SKM-1 treated with dmso at 0.1 percent for 144 hours (cell line): ENCODE data around the gene CHSY3.

ENCODE experiments used
- DNase-seq: peaks from one replicate; lab custom pipeline; 2025; ENCODE audit not compliant: unreplicated experiment; lab: John Stamatoyannopoulos, UW

The CHSY3 gene

DNA sequence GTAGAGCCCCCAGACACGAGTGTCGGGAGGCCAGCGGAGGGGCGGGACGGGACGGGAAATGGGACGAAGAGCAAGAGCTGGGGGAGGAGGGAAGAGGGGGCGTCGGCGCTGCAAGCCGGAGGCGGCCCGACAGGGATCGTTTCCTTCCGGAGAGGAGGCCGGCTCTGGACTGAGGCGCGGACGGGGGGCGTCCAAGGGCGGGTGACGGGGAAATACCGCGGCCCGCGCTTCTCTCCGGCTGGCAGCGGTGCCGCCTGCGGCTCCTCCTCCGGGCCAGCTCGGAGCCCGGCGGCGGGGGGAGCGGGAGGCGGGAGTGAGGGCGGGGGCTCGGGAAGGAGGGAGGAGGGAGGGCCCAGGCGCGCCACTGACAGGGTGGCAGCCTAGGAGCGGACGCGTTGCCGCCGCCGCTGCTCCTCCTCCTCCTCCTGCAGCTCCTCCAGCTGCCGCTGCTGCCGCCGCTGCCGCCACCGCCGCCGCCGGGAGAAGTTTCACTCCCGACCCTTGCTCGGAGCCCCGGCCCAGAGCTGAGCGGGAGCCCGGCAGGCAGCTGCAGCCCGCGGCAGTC, at the start of gene CHSY3:
CHSY3 (plus strand) TSS at position 364 of the 565 bp plus-strand sequence.
- DNase-seq: peak; percentile 74

DNA sequence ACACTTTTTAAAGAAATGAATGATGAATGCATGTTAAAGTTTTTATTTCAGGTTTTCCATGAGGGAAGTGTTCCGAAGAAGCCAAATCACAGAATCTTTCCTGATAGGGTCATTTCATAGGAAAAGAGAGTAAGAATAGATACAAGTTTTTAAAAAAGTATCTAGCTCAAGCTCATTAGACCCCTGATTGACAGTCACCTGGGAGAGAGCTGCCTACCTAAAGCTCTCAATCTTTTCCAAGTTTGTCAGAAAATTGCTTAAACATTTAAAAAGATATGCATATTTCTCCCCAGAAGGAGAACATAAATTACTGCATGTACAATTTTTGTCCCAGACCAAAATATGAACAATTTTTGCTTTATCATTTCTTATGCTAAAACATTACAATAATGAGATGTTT, 47.9 kb upstream of the CHSY3 start:
- no peak for DNase-seq

DNA sequence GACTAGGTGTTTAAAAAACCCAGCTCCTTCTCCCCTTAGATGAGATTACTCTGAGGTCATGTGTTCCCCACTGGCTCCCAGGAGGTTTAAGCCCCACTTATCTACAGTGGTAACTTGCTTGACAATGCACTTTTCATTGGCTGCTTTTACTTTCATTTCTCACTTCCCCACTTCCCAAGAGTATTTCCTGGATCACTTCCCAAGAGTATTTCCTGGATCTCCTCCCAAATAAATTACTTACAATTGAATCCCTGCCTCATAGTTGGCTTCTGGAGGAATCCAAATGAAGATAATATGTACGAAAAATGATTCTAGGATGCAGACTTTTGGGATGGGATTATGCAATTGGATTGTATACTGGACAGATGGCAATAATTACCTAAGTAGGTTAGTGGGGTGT, 47.1 kb upstream of the CHSY3 start:
- DNase-seq: no peak

DNA sequence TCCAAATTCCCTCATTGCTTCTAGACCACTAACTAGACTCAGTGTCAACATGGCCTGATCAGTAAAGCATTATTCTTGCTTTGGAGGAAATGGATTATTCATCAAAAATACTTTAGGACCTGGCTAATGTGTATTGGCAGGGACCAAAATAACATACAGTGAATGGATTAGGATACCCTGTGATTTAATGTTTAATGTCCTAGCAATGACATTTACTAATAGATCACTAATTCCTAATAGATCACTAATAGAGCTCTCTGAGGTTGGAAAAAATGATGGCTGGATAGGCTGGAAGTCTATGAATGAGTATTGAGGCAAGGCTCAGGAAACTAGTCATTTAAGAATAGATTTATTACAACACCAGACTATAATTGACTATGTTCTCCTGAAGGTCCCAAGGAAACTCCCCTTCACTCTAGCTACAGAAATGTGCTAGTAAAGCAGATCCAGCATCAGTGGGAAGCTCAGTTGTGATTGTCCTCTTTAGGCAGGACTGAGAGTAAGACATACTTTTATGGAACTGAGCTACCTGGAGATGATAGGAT, 46.1 kb upstream of the CHSY3 start:
- DNase-seq: no peak

DNA sequence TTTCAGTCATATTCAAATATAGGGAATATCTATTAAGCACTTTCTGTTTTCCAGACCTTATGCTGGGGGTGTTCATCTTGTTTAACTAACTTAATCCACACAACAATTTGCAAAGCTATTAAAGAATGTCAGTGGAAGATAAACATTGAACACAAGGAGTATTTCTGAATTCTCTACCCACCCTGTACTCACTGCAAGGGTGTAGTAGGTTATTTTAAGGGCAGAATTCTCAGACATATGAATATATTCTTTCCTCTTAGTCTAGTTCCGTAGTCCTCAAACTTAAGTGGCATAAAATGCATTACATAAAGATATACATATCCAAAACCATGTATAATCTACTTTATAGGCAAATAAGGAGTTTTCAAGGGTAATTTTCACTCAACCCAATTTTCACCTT, 19.9 kb upstream of the CHSY3 start:
- DNase-seq: no peak

DNA sequence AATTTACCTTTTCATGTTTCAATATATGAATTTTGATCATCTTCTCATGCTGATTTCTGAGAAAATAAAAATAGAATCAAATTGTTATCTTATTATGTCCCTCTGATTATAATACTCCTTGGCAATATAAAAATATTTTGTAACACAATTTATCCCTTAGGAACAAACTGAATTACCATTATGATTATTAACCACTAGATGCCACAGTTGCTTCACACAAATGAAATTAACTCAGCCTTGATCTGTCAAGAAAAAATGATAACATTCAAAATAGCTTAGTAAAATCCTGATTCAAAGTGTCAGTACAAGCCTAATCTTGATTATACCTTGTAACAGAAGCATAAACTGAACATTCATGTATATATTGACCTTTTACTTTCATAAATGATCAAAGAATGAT, 4.8 kb upstream of the CHSY3 start:
- no peak for DNase-seq

DNA sequence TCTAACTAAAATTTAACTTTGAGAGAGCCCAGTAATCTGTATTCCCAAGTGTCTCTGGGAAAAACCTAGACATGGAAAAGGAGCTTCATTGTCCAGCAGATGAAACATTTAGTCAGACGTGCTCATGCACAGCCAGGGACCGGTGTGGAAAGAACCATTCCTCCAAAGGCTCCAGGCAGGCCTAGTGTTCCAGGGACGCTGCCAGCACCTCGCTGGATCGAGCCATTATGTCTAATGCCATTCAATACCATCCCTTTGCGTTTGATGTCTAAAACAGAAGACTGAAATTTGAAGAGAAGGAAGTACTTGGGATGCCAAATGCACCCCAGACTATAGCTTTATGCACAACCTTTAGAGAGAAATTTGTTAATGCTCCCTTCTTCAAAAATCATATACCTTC, 1.4 kb upstream of the CHSY3 start:
- DNase-seq: no peak

DNA sequence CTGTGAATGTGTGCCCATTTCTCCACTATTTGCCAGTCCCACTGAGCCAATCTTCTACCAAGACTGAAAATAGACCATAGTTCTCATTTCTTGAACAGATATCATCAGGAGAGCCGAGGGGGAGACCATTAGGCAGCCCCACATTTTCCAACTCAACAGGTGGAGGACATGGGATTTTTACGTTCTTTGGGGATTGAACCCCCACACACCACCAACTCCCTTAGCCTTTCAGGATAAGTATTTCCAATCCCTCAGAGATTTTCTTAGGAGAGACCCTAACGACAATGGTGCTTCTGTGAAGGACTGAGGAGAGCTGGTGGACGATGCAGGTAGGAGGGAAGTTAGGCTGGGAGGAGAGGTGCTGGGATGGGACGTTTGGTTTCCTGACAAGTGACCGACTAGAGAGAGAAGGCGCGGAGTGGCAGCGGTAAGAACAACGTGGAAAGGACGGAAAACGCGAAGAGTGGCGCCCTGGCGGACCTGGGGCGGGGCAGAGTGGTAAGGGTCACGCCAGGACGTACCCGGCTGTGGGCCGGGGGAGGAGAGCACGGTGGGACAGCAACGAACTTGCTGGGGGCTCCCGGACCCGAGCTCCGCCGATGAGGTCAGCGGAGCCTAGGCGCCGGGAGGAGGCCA, 681 bp upstream of the CHSY3 start:
- no peak for DNase-seq

DNA sequence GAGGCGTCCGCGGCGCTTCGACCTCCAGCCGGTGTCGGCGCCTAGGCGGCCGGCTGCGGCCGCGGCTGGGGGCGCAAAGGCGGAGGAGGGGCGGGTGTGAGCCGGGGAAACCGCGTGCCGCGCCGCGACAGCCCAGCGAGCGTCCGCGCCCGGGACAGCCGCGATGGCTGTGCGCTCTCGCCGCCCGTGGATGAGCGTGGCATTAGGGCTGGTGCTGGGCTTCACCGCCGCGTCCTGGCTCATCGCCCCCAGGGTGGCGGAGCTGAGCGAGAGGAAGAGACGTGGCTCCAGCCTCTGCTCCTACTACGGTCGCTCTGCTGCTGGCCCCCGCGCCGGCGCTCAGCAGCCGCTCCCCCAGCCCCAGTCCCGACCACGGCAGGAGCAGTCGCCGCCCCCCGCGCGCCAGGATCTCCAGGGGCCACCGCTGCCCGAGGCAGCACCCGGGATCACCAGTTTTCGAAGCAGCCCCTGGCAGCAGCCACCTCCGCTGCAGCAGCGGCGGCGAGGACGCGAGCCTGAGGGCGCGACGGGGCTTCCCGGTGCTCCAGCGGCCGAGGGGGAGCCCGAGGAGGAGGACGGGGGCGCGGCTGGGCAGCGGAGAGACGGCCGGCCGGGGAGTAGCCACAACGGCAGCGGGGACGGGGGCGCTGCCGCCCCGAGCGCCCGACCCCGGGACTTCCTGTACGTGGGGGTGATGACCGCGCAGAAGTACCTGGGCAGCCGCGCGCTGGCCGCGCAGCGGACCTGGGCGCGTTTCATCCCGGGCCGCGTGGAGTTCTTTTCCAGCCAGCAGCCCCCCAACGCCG, 605 bp downstream of the CHSY3 start:
- no peak for DNase-seq

DNA sequence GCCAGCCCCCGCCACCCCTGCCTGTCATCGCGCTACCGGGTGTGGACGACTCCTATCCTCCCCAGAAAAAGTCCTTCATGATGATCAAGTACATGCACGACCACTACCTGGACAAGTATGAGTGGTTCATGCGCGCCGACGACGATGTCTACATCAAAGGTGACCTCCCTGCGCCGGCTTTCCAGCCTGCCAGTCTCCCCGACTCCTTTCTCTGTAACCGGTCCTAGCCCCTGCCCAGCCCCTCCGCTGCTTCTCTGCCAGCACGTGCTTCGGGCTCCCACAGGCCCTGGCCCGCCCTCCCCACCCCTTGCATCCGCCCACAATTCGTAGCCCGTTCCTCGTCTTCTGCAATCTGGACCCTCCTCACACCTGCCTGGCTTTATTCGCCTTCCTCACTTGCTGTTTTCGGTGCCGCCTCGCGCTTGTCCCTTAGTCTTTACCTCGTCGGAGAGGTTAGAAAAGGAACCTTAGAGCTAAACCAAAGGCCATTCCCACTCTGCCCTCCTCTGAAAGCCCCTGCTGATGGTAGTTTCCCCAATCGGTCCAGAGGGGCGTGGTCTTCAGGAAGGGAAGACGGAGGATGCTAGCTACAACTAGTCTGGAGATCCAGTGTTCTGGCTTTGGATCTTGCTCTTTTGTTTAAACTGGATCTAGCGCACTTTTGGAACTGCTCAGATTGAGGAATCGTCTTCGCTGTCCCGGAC, 1.4 kb downstream of the CHSY3 start:
- no peak for DNase-seq

DNA sequence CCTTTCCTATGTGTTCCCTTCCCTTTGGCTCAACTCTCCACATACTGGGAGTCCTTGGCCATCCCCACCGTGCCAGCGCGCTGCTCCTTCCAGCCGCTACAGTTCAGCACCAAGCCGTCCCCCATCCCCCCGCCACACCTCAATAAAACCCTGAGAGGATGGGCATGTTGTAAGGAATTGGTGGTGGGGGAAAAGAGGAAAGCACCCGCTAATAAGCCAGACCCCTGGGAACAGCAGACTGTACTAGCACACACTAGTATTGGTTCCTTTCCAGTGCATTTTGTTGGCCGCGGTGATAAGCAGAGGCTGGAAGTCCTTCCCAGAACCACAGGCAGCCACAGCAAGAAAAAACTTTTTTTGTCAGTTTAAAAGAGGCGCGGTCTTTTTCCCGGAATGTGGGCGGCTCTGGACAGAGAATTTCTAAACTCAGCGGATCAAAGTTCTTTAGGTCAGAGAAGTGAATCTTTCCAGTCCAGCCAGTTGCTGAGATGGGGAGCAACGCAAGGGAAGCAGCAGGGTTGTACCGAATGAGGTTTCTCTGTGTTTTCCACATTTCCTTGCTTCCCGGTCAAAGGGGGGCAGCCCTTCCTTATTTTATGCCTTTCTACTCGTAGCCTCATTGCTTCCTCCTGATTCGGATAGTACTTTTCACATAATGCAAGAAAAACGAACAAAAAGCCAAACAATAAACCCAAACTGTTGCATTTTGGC, 2.1 kb downstream of the CHSY3 start:
- DNase-seq: no peak

DNA sequence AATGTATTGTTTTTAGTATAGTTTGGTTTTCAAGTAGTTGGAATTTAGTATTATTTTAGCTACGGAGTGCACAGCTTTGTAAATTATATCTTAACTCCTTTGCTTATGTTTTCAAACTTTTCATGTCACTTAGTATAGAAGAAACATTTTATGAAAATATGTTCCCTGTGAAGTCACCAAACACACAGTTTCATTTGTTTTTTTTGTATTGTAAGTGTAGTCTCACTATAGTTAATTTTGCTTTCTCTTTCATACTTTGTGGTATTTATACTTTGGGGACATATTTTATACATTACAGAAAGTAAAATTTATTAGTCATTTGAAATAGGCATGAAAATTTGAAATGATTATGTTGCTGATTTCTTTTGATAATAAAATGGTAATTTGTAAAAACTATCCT, 5.0 kb downstream of the CHSY3 start:
- DNase-seq: no peak

DNA sequence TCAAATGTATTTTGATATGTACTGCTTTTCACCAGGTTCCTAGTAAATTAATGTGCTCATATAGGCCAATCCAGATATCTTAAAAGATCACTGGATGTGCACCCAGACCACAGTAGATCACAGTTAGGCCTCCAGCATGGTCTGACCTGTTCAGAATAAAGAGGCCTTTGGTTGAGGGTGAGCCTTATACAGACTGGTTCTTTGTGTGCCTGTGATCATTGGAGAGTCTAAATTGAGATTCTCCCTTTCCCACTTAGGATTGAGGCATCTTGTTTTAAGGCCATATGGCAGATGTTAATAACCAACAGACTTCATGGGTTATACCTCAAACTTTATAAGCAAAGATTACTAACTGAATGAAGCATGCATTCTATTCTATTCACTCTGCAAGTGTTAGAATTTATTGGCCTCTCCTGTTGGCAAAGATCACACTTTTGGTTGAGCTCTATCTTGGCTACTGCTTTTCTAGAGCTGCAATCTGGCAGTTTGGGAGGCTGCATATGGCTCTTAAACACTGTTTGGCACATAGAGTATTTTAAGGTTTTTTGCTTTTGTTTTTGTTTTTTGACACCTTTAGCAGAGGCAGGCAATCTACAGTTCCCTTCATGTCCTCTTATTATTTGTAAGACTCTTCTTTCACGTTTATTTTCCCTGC, 8.5 kb downstream of the CHSY3 start:
- DNase-seq: no peak

DNA sequence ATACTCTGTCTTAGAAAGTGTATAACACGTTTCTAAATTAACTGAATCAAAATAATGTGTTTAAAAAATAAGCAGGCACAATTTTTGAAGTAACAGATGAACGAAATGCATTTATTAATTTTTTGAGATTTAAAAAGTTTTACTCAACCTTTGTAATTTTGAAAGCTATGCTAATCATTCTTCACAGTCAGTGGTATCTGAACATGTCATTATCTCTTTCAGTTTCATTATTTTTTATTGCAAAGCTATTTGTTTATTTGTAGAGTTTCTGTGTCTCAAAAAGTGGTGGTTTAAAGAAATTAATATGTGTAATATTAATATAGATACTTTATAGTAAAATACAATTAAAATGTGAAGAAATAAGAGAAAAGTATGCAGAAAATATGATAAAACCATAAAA, 11.2 kb downstream of the CHSY3 start:
- no peak for DNase-seq

DNA sequence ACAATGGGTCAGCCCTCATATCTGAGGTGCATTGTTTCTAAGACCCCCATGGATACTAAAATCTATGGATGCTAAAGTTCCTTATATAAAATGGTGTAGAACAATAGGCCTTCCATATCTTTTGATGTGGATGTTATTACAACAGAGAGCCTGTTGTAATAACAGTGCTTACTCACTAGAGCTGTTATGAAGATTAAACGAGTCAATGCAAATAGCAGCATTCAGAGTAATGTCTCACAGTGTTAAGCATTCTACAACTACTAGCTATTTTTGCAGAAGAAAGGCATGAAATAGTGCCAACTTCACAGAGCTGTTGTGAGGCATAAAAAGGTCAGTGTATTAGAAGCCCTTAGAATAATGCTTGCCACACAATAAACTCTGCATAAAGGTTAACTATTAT, 13.0 kb downstream of the CHSY3 start:
- no peak for DNase-seq

DNA sequence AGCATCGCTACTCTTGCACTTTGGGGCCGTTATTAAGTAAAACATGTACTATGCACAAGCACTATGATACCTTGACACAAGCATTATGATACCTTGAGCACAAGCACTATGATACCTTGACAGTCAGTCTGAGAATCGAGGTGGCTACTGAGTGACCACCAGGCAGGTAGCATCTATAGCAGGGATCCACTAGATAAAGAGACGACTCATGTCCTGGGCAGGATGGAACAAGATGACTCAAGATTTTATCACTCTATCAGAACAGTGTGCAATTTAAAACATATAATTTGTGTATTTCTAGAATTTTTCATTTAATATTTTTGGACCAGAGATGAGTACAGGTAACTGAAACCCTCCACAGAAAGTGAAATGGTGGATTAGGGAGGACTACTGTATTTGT, 16.9 kb downstream of the CHSY3 start:
- DNase-seq: no peak

DNA sequence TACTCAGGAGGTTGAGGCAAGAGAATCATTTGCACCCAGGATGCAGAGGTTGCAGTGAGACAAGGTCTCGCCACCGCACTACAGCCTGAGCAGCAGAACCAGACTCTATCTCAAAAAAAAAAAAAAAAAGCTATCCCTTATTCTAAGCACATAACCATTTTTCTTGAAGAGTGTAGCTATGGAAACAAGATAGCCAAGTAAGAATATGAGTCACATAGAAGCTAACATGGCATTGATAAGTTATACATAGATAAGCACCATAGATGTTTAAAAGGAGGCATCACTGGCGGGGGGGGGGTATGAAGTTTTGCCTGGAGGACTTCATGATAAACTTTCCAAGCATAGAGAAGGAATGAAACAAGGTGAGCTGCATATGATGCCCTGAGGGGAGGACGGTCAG, 26.0 kb downstream of the CHSY3 start:
- DNase-seq: no peak

DNA sequence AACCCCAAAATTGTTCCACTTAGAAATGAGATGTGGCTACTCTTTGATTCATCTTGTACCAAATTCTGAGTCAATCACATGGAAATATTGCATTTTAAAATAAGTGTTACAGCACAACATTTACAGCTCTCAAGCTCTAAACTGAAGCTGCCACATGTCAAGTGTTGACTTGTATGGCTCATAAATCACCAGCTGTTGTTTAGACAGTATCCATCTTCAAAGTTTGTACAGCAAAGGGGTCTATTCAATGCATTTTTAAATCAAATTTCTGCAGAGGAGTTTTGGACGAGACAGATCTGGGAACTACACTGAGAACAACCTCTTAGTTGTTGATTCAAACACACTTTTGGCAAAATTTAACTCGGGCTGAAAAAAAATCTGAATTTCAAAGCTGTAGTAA, 31.4 kb downstream of the CHSY3 start:
- no peak for DNase-seq

DNA sequence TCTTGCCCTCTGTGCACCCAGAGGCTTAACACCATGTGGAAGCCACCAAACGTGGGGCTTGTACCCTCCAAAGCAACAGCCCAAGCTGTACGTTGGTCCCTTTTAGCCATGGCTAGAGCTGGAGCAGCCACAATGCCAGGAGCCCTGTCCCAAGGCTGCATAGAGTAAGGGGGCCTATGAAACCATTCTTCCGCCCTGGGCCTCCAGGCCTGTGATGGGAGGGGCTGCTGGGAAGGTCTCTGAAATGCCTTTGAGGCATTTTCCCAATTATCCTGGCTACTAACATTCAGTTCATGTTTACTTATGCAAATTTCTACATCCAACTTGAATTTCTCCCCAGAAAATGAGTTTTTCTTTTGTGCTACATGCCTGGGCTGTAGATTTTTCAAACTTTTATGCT, 33.8 kb downstream of the CHSY3 start:
- DNase-seq: no peak

DNA sequence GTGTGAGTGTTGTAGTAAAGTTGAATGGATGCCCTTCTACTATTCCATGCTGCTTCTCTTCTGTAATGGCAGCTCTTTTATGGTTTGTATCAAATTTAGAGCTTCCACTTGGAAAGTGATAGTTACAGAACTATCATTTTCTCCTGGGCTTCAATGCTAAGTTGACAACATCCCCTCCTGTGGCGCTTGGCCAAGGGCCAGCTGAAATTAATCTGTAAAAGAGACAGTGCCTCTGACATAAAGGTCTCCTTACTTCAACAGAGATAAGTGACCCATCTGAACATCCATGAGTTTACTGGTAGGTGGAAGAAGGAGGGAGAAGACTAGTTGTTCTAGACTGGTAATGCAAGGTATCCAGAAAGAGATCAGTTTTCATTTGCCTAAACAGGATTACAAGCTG, 39.7 kb downstream of the CHSY3 start:
- no peak for DNase-seq

DNA sequence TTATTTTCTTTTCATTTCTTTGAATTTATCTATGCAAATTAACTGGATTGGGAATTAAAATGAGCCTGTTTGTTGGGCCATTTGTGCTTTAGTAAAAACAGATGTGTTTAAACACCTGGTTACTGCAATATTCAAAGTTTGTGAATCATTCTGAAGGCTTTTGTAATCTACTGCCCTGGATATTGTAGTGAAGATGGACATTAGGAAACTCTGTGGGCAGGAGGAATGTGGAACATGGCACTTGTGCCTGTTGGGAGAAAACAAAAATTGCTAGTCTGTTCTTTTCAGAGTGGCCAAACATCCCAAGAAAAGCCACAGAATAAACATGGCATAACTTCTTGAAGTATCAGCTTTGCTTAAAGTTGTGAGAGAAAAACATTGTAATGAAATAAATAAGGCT, 40.8 kb downstream of the CHSY3 start:
- no peak for DNase-seq
